IPS-15b (cell line): ENCODE measurements around the gene OCA2.
A peak's percentile ranks its signal among the peaks of the same experiment; 100 is the strongest.
"Not testable (repeated sequence)": the region's sequence is repeated elsewhere in the genome, so short reads cannot be mapped to it uniquely, and the experiment has no call there.

Source experiments
- H3K27me3 ChIP-seq: one replicate; pipeline ENCODE4 v1.6.1; 2013; ENCODE audit warnings: low read length; ENCODE audit not compliant: control insufficient read depth, insufficient read depth
- H3K36me3 ChIP-seq: one replicate; pipeline ENCODE4 v1.6.1; 2013; ENCODE audit warnings: low read length; ENCODE audit not compliant: control insufficient read depth, insufficient read depth
- H3K4me1 ChIP-seq: one replicate; pipeline ENCODE4 v1.6.1; 2013; ENCODE audit warnings: mild to moderate bottlenecking, low read length; ENCODE audit not compliant: control insufficient read depth, insufficient read depth
- H3K4me3 ChIP-seq: one replicate; pipeline ENCODE4 v1.5.1; 2013; ENCODE audit warnings: low read depth, low read length
- H3K9ac ChIP-seq: one replicate; pipeline ENCODE4 v1.6.1; 2013; ENCODE audit warnings: low read depth, mild to moderate bottlenecking, low read length
- H3K9me3 ChIP-seq: one replicate; pipeline ENCODE4 v1.6.1; 2013; ENCODE audit warnings: mild to moderate bottlenecking, low read length; ENCODE audit not compliant: control insufficient read depth, insufficient read depth

OCA2 gene

DNA sequence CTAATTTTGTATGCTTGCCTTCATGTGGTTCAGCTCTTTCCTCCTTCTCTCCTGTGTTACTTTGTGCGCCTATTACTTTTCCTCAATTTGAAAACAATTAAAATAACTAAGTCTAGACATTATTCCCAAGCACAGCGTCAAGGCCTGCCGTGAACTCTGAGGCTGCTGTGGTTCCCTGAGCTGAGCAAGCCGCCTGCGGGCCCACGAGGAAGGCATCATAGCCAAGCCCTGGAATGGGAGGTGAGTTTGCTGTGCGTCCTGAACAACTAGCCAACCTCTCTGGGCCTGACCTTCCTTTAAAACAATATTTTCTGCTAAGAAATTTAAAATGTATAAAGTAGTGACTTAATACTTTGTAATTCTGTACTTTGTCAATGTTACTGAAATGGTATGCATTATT is 327.2 kb downstream of the OCA2 start:
- Histone ChIP-seq H3K27me3 (no peaks in the 10 kb centered on the region), H3K36me3 (no peaks in the 10 kb centered on the region), H3K9me3 (no peaks in the 10 kb centered on the region), H3K4me3 (no peak overlapping the region), H3K4me1 (peaks cover 3% of the 10 kb centered on the region), H3K9ac (no peak overlapping the region)

- H3K27me3 ChIP-seq = no peaks in the 10 kb centered on the region
- no peaks in the 10 kb centered on the region for H3K36me3 ChIP-seq
- peaks cover 3% of the 10 kb centered on the region for H3K4me1 ChIP-seq
- H3K9me3 ChIP-seq = no peaks in the 10 kb centered on the region
- no peak overlapping the region for H3K9ac ChIP-seq
- H3K4me3 ChIP-seq = no peak overlapping the region
These were observed 328.2 kb downstream of the OCA2 start for GRCh38 chr15:27770769-27771554.

- no peaks in the 10 kb centered on the region for H3K36me3 ChIP-seq
- no peak overlapping the region for H3K9ac ChIP-seq
- no peaks in the 10 kb centered on the region for H3K9me3 ChIP-seq
- H3K4me1 ChIP-seq = peaks cover 3% of the 10 kb centered on the region
- H3K27me3 ChIP-seq = no peaks in the 10 kb centered on the region
- H3K4me3 ChIP-seq = no peak overlapping the region
These were observed 329.0 kb downstream of the OCA2 start for GRCh38 chr15:27770086-27770607.

DNA sequence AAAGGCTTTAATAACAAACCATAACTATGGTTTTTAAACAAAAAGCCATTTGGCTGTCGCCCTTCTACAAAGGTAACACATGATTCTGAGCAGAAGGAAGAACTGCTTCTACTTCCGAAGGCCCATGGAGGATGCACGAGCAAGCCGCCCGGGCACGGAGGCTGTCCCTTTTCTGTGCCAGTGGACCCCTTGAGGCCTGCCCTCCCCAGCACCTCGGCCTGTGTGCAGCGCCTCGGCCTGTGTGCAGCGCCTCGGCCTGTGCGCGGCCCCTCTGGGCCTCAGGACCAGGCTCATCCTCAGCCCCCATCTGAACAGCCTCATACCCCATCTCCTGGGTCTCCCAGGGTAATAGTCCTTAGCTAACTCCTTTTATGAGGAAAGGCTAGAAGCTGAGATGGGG is 329.5 kb downstream of the OCA2 start:
- H3K9me3 ChIP-seq = no peaks in the 10 kb centered on the region
- H3K4me1 ChIP-seq = peaks cover 3% of the 10 kb centered on the region
- H3K27me3 ChIP-seq = no peaks in the 10 kb centered on the region
- H3K9ac ChIP-seq = no peak overlapping the region
- no peaks in the 10 kb centered on the region for H3K36me3 ChIP-seq
- no peak overlapping the region for H3K4me3 ChIP-seq

DNA sequence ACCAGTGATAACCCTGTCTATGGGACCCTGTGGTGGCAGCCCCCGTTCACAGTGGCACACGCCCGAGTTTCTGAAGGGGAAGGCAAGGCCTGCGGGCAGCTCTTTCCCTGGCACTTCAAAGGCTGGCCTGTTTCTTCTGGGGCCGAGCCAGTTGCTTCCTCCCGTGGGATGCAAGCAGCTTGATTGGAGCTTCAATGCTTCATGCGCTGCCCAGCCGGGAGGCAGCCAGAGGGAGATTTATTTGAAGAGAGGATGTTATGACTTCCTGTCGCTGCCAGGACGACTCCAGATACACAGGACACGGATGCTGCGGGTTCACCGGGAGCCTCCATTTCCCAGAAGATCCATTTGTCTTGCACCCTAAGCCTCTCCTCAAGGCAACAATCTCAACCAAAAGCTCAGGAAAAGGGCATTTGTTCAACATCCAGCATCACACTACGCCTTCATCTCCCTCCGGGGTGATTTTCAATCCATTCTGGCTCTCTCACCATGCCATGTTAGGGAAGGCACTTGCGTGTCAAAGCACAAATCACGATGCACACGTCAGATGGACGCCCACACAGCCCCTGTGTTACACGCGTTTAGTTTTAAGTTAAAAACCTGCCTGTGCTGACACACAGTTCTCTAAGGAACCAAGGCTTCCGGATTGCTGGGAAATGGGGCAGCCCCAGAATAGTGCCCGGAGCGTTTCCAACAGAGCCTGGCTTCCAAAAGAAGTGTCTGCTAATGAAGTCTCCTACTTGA is 330.2 kb downstream of the OCA2 start:
- H3K36me3 ChIP-seq = no peaks in the 10 kb centered on the region
- H3K9me3 ChIP-seq = no peaks in the 10 kb centered on the region
- H3K4me1 ChIP-seq = peaks cover 6% of the 10 kb centered on the region
- no peak overlapping the region for H3K4me3 ChIP-seq
- peak overlapping the region; percentile 47 for H3K9ac ChIP-seq
- H3K27me3 ChIP-seq = no peaks in the 10 kb centered on the region

DNA sequence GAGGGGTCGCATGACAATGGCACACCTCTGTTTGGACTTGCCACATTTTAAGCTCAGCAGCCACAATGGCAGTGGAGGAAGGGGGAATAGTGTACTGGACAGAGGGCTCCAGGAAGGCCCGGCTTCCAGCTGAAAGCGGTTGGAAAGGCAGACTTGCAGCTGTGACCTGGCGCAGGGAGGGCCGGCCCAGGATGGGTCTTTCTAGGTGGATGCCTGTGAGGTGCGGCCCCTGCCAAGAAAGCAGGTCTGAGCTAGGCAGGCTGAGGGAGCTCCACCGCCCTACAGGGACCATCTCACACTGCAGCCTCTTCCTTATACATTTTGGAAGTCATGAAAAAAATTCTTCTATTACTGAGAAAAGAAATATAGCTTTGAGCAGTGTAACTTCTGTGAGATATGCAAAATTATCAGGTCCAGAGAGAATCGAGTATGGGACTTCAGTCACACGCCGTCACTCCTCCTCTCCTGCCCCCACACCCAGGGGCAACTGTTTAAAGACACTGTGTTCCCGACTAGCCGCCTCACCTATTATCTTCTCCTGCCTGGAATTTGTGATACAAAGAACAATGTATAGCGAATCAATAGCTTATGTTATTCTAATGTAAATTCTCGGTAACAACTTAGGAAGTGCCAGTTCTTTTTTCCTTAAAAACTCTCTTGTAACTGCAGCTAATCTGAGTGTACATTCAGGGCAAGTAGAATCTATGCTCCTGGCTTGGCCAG is 331.0 kb downstream of the OCA2 start:
- Histone ChIP-seq H3K4me3 (no peak overlapping the region), H3K9ac (no peak overlapping the region), H3K9me3 (no peaks in the 10 kb centered on the region), H3K4me1 (peaks cover 6% of the 10 kb centered on the region), H3K27me3 (no peaks in the 10 kb centered on the region), H3K36me3 (no peaks in the 10 kb centered on the region)

GRCh38 chr15:27767430-27767829 is 331.7 kb downstream of the OCA2 start:
- H3K4me1 ChIP-seq, H3K27me3 ChIP-seq, H3K4me3 ChIP-seq, H3K36me3 ChIP-seq, H3K9ac ChIP-seq, H3K9me3 ChIP-seq: not testable (repeated sequence)

- Histone ChIP-seq H3K4me3 (no peak overlapping the region), H3K36me3 (no peaks in the 10 kb centered on the region), H3K9ac (no peak overlapping the region), H3K27me3 (no peaks in the 10 kb centered on the region), H3K9me3 (no peaks in the 10 kb centered on the region), H3K4me1 (peaks cover 6% of the 10 kb centered on the region)
These were observed 334.8 kb downstream of the OCA2 start for GRCh38 chr15:27764339-27764738.

- Histone ChIP-seq H3K4me1 (peaks cover 6% of the 10 kb centered on the region), H3K27me3 (no peaks in the 10 kb centered on the region), H3K4me3 (no peak overlapping the region), H3K9me3 (no peaks in the 10 kb centered on the region), H3K36me3 (no peaks in the 10 kb centered on the region), H3K9ac (no peak overlapping the region)
These were observed 335.6 kb downstream of the OCA2 start for GRCh38 chr15:27763514-27763913.

GRCh38 chr15:27762471-27762870 is 336.6 kb downstream of the OCA2 start:
- Histone ChIP-seq H3K9me3 (no peaks in the 10 kb centered on the region), H3K27me3 (no peaks in the 10 kb centered on the region), H3K4me1 (peaks cover 4% of the 10 kb centered on the region), H3K36me3 (no peaks in the 10 kb centered on the region), H3K9ac (no peak overlapping the region), H3K4me3 (no peak overlapping the region)

DNA sequence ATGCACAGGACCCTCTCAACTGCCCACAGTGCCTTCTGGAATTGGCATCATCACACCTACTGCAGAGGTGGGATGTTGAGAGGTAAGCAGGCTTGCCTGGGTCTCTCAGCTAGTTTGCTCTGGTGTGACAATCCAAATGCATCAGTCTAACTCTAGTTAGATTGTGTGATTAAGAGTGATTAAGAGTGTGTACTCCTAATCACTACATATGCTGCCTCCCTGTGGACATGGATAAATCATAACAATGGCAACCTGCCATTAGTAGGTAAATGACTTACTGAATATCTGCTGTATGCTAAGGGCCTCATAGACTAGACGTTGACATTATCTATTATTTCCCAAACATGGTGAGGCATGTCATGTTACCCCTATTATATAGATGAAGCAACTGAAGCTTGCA is 342.1 kb downstream of the OCA2 start:
- Histone ChIP-seq H3K9me3 (no peaks in the 10 kb centered on the region), H3K4me1 (no peaks in the 10 kb centered on the region), H3K9ac (no peak overlapping the region), H3K4me3 (no peak overlapping the region), H3K27me3 (no peaks in the 10 kb centered on the region), H3K36me3 (no peaks in the 10 kb centered on the region)
